GM12874 (cell line): Measurements from ENCODE around the gene FOXD1.

ENCODE experiments used
- TF ChIP-seq, protein P1 (sequence below): IDR thresholded peaks from 2 replicates; pipeline ENCODE4 v1.5.1; 2011; ENCODE audit warnings: low read depth, mild to moderate bottlenecking, control low read depth, low read length, moderate library complexity; ENCODE audit not compliant: insufficient read depth

The FOXD1 gene

DNA sequence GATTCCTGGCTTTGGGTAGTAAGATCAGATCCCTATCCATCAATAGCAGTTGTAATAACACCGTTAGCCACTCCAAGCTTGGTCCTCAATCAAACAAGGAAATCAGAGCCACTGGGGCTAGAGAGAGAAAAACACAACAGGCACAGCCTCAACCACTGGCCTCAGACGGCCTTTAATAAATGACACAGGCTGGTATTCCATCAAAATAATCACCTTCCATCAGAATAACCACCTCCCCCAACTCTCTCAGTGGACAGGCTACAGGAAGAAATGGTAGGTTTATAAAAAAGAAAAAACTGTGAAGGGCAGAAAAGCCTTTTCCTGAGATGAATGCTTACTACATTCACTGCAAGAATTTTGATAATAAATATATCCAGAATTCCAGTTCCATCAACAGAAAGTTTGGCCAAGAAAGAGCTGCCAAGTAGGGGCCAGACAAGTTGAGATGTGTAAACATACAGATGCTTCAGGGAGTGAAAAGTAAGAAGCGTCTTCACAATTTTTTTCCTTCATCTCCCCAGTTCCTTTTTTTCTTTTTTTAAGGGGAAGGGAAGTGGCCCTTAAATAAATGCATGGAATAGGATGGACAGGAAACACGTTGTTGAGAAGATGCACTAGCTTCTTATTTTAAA, 5.5 kb downstream of the FOXD1 start:
- TF ChIP-seq, protein P1, sequence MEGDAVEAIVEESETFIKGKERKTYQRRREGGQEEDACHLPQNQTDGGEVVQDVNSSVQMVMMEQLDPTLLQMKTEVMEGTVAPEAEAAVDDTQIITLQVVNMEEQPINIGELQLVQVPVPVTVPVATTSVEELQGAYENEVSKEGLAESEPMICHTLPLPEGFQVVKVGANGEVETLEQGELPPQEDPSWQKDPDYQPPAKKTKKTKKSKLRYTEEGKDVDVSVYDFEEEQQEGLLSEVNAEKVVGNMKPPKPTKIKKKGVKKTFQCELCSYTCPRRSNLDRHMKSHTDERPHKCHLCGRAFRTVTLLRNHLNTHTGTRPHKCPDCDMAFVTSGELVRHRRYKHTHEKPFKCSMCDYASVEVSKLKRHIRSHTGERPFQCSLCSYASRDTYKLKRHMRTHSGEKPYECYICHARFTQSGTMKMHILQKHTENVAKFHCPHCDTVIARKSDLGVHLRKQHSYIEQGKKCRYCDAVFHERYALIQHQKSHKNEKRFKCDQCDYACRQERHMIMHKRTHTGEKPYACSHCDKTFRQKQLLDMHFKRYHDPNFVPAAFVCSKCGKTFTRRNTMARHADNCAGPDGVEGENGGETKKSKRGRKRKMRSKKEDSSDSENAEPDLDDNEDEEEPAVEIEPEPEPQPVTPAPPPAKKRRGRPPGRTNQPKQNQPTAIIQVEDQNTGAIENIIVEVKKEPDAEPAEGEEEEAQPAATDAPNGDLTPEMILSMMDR, result no peak

DNA sequence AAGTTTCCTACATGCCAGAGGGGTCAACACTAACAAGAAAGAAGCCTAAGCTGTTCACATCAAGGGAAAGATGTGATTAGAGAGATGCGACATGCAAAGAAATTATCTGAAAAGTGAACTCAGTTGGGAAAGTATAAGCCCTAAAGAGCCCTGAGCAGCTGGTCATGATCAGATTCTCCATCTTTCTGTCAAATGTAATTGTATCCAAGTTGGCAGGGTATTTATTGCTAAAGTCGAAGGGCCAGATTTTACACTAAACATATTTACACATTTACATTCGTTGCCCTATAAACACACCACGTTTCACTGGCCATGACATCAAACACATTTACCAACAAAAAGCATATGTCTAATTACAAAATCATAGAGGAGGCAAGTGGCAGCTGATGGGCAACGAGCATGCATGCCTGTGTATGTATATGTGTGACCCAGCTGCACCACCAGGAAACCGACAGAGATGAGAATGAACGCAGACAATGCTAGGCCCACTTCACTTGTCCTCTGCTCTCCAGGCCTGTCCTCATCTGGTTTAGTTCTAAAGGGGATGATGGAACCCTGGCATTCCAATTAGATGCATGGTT, 6.3 kb downstream of the FOXD1 start:
- TF ChIP-seq, protein P1, result no peak

DNA sequence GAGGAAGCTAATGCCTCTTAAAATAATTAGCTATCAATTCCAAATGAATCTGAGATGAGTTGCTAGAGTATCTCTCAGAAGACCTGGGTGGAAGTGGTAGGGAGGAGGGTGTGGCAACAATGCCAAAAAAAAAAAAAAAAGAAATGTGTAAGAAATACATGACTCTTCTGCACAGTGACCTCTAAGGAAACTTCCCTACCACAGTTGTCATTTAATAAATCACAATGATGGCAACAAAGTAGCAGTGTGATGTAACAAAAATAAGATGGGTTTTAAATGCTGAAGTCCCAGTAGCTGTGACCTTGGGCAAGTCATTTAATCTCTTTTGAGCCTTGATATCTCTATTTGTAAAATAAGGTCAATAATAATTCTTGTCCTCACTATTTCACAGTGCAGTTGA, 7.2 kb downstream of the FOXD1 start:
- TF ChIP-seq, protein P1, result no peak

DNA sequence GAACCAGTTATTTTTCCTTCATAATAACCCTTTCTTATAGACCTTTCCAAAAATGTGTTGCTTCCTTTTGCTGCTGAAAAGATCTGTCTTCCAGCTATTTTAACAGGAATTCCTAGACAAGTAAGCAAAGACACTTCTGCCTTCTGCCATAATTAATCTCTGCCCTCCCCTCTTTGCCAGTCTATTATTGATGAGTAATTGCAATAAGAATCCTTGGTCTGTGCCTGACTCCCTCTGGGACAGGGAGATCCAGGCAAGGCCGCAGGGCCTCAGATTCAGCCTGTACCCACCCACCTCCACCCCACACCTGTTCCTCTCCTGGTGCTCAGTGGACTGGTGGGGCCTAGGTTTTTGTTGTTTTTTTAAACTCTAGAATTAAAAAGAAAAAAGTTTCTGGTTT, 8.3 kb downstream of the FOXD1 start:
- TF ChIP-seq, protein P1, result no peak

DNA sequence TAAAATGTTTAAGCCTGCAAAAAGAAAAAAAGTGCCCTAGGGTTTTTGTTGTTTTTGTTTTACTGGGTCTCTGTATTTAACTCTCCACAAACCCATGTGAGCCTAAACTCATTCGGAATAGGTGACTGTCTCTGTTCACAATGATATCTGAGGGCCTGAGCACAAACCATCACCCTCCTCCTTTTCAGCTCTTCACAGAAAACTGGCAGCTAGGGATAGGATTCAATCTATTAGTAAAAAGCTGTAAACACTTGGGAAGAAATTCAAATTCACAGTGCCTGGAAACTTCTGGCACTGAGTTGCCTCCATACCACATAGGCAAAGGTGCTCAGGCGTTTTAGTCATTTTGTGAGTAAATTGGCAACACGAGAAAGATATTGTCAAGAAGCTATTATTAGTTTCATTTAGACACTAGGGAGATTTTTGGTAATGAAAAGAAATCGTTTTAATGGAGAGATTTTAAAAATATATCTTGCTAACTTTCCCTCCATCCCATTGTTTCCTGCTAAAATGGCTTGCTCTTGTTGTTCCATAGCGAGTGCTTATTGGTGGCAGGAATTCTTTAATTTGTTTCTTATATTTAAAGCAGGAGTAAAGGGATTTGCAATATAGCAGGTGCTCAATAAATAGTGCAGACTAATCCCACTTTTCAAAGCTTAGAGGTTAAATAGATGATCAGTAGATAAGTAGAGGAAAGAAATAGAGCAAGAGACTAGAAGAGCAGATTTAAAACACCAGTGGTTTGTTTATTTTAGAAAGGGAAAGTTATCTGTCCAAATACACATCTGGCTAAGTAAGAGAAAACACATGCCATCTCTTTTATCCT, 9.7 kb downstream of the FOXD1 start:
- TF ChIP-seq, protein P1, result no peak

DNA sequence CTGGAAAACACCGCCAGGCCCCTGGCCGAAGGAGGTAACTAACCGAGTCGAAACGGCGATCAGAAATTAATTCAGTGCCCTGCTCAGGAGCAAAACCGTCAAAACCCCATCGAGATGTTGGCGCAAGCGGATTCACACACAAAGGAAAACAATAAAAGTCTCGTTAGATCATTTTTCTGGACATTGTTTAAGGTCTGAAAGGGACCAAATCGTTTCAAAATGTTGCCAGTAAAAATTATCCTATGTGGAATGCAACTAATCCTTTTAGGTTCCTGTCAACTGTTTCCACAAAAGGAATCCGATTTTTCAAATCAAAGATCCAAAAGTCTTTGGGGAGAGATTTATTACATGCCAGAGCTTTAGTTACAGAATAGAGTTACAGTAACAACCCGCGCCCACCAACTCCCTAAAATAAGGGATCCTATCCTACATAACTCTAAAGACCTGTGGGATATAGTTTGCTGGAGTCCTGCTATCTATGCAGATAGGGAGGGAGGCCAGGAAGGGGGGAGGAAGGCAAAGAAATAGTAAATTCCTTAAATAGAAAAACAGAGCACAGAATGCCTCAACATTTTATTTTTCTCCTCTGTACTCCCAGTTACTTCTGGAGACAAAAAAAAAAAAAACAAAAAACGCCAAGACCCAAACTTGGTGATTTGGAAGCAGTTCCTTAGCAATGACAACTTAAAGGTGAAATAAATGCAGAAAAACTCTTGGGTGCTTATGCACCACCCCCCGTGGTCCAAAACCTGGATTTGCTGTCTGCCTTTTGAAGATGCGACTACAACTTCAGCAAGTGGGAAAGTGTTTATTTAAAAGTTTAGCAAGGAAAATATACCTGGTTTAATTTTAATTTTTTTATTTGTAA, 10.6 kb downstream of the FOXD1 start:
- TF ChIP-seq, protein P1, result no peak

DNA sequence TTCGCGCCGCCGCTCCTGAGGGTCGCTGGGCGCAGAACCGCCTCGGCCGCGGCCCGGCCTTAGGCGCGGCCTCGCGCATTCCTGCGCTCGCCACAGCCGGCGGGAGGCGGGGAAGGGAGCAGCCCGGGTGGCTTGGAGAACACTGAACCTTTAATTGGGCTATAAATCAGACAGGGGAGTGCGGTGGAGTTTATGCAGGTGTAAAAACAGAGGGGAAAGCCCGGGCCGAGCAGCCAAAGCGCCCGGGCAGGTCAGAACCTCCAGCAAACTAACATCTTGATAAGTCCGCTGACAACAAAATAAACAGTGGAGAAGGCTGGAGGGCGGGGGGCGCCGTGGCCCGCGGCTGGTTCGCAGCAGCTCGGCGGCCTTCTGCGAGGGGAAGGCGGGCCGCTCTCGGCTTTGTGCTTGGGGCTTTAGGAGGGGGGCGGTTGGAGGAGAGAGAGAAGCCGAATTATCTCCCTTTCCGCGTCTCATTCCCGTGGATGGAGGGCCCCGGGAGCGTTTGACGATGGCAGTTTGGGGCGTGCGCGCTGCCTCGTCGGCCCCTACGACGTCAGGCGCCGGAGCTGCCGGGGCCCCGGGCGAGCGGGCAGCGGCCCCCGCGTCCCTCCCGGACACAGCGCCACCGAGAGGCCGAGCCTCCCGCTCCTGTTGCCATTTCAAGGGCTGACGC, 11.3 kb downstream of the FOXD1 start:
- TF ChIP-seq, protein P1, result peak; percentile 29; the same call in 1 of the 2 replicates
